ENCODE measurements around the gene TFAP2A. TPM values are rescaled to one million over a fixed set of nuclear protein-coding genes. Genes with fewer than 3 reads are reported as not detected.

Gene TFAP2A
- total and polyA plus RNA-seq, 9 donors = 0.10 to 0.67 (median 0.15) TPM; not detected in 1

- H3K36me3 ChIP-seq = no peaks in the 10 kb centered on the region
- no peak overlapping the region for H3K4me3 ChIP-seq
- peaks cover 18% of the 10 kb centered on the region for H3K4me1 ChIP-seq (ENCODE audit: insufficient read depth)
- peaks cover 3% of the 10 kb centered on the region for H3K27me3 ChIP-seq
- H3K27ac ChIP-seq = no peak overlapping the region
- no peak for DNase-seq
- 7% methylated on average over 30 of the region's 30 CpGs for WGBS, 3 donors
- peaks cover 0 to 11% of the 10 kb centered on the region in 2 donors for H3K9me3 ChIP-seq
- intact Hi-C loops (cut with DNase I) = no loop called here
- TF ChIP-seq POLR2A (IDR thresholded peaks at IDR 0.05) = no peak
- no peak for TF ChIP-seq CTCF (IDR thresholded peaks at IDR 0.05)
- TF ChIP-seq EP300 (IDR thresholded peaks at IDR 0.05) = no peak
Measured at GRCh38 chr6:10409731-10410206, 5.1 kb downstream of the TFAP2A start.

- TF ChIP-seq EP300 (IDR thresholded peaks at IDR 0.05) (no peak), POLR2A (IDR thresholded peaks at IDR 0.05) (no peak), CTCF (IDR thresholded peaks at IDR 0.05) (no peak)
- 10 to 18% (median 14%) methylated on average over 8 of the region's 8 CpGs for WGBS, 3 donors
- Histone ChIP-seq H3K4me1 (ENCODE audit: insufficient read depth) (peaks cover 17% of the 10 kb centered on the region), H3K9me3 (peaks cover 0 to 7% of the 10 kb centered on the region in 2 donors), H3K36me3 (no peaks in the 10 kb centered on the region), H3K4me3 (no peak overlapping the region), H3K27me3 (peaks cover 3% of the 10 kb centered on the region), H3K27ac (no peak overlapping the region)
- intact Hi-C loops (cut with DNase I) = no loop called here
- no peak for DNase-seq
Measured at GRCh38 chr6:10409233-10409721, 5.6 kb downstream of the TFAP2A start.

GRCh38 chr6:10408457-10408856 lies 6.4 kb downstream of the TFAP2A start:
- 15 to 22% (median 16%) methylated on average over 1 of the region's 1 CpG for WGBS, 3 donors
- Histone ChIP-seq H3K4me3 (no peak overlapping the region), H3K4me1 (ENCODE audit: insufficient read depth) (peaks cover 15% of the 10 kb centered on the region), H3K9me3 (peaks cover 0 to 7% of the 10 kb centered on the region in 2 donors), H3K27me3 (peaks cover 3% of the 10 kb centered on the region), H3K27ac (no peak overlapping the region), H3K36me3 (no peaks in the 10 kb centered on the region)
- TF ChIP-seq CTCF (IDR thresholded peaks at IDR 0.05) (no peak), EP300 (IDR thresholded peaks at IDR 0.05) (no peak), POLR2A (IDR thresholded peaks at IDR 0.05) (no peak)
- intact Hi-C loops (cut with DNase I) = no loop called here
- DNase-seq = no peak

GRCh38 chr6:10407674-10408054 lies 7.2 kb downstream of the TFAP2A start:
- H3K4me1 ChIP-seq (ENCODE audit: insufficient read depth) = peaks cover 10% of the 10 kb centered on the region
- H3K27ac ChIP-seq = no peak overlapping the region
- H3K9me3 ChIP-seq = peaks cover 0 to 7% of the 10 kb centered on the region in 2 donors
- intact Hi-C loops (cut with DNase I) = no loop called here
- 11 to 16% (median 14%) methylated on average over 3 of the region's 3 CpGs for WGBS, 3 donors
- H3K36me3 ChIP-seq = no peaks in the 10 kb centered on the region
- H3K4me3 ChIP-seq = no peak overlapping the region
- H3K27me3 ChIP-seq = peaks cover 3% of the 10 kb centered on the region
- TF ChIP-seq POLR2A (IDR thresholded peaks at IDR 0.05) = no peak
- TF ChIP-seq CTCF (IDR thresholded peaks at IDR 0.05) = no peak
- TF ChIP-seq EP300 (IDR thresholded peaks at IDR 0.05) = no peak
- no peak for DNase-seq

All from ovary (tissue), 9 donors.